GM19099 (cell line): ENCODE data around the gene AGAP1.

Source experiments
- POLR2A ChIP-seq: IDR thresholded peaks from 3 replicates; pipeline ENCODE4 v1.6.1; 2011; ENCODE audit warnings: low read depth; ENCODE audit not compliant: insufficient read length; ENCODE audit errors: extremely low read depth

Gene AGAP1

GRCh38 chr2:235842941-235843340 is 349.1 kb downstream of the AGAP1 start:
- TF ChIP-seq POLR2A, result no peak

GRCh38 chr2:235843591-235844395 is 349.9 kb downstream of the AGAP1 start:
- no peak for TF ChIP-seq POLR2A

GRCh38 chr2:235844561-235844960 is 350.7 kb downstream of the AGAP1 start:
- no peak for TF ChIP-seq POLR2A

- TF ChIP-seq POLR2A, result no peak
These were observed 351.4 kb downstream of the AGAP1 start for GRCh38 chr2:235845245-235845644.

- no peak for TF ChIP-seq POLR2A
These were observed 353.7 kb downstream of the AGAP1 start for GRCh38 chr2:235847576-235847975.

- TF ChIP-seq POLR2A, result no peak
These were observed 354.2 kb downstream of the AGAP1 start for GRCh38 chr2:235848055-235848454.

GRCh38 chr2:235848946-235849345 is 355.1 kb downstream of the AGAP1 start:
- no peak for TF ChIP-seq POLR2A

- no peak for TF ChIP-seq POLR2A
These were observed 355.6 kb downstream of the AGAP1 start for GRCh38 chr2:235849489-235849888.

- no peak for TF ChIP-seq POLR2A
These were observed 356.4 kb downstream of the AGAP1 start for GRCh38 chr2:235850289-235850688.

GRCh38 chr2:235850771-235851551 is 357.1 kb downstream of the AGAP1 start:
- TF ChIP-seq POLR2A, result no peak

GRCh38 chr2:235851828-235852525 is 358.1 kb downstream of the AGAP1 start:
- TF ChIP-seq POLR2A, result no peak

GRCh38 chr2:235852526-235852920 is 358.7 kb downstream of the AGAP1 start:
- TF ChIP-seq POLR2A, result no peak

GRCh38 chr2:235854276-235854675 is 360.4 kb downstream of the AGAP1 start:
- TF ChIP-seq POLR2A, result no peak

GRCh38 chr2:235855011-235855410 is 361.2 kb downstream of the AGAP1 start:
- no peak for TF ChIP-seq POLR2A

GRCh38 chr2:235856151-235856854 is 362.5 kb downstream of the AGAP1 start:
- no peak for TF ChIP-seq POLR2A
